Uterus (tissue), 2 donors: ENCODE results near the gene ATP11A.
"Not testable (repeated sequence)": the region's sequence is repeated elsewhere in the genome, so short reads cannot be mapped to it uniquely, and the experiment has no call there.

Experiments used
- POLR2A ChIP-seq, 2 donors: fragments of 450-650 bp; IDR thresholded peaks; one replicate each; pipeline ENCODE4 v1.6.1; 2016; ENCODE audit warnings: antibody characterized with exemption in 2 of 2, mild to moderate bottlenecking in 1 of 2, moderate library complexity in 1 of 2
- TF ChIP-seq, protein P1 (sequence below), 4 experiments: fragments of 200-600 bp in 2 of 4; fragments of 450-650 bp in 2 of 4; sonication (generic) in 2 of 4; IDR thresholded peaks; one replicate each; pipeline ENCODE4 v1.5.1; 2016 to 2019; ENCODE audit warnings: antibody characterized with exemption in 4 of 4, mild to moderate bottlenecking in 2 of 4, moderate library complexity in 1 of 4

DNA sequence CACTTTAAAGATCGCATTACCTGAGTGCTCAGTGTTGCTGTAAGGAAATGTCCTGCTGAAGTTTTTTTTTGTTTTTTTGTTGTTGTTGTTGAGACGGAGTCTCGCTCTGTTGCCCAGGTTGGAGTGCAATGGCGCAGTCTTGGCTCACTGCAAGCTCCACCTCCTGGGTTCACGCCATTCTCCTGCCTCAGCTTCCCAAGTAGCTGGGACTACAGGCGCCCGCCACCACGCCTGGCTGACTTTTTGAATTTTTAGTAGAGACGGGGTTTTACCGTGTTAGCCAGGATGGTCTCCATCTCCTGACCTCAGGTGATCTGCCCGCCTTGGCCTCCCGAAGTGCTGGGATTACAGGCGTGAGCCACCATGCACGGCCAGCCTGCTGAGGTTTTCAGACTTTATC lies 175.6 kb downstream of the ATP11A start:
- TF ChIP-seq, protein P1, sequence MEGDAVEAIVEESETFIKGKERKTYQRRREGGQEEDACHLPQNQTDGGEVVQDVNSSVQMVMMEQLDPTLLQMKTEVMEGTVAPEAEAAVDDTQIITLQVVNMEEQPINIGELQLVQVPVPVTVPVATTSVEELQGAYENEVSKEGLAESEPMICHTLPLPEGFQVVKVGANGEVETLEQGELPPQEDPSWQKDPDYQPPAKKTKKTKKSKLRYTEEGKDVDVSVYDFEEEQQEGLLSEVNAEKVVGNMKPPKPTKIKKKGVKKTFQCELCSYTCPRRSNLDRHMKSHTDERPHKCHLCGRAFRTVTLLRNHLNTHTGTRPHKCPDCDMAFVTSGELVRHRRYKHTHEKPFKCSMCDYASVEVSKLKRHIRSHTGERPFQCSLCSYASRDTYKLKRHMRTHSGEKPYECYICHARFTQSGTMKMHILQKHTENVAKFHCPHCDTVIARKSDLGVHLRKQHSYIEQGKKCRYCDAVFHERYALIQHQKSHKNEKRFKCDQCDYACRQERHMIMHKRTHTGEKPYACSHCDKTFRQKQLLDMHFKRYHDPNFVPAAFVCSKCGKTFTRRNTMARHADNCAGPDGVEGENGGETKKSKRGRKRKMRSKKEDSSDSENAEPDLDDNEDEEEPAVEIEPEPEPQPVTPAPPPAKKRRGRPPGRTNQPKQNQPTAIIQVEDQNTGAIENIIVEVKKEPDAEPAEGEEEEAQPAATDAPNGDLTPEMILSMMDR (IDR thresholded peaks at IDR 0.05), result not testable (repeated sequence)
- not testable (repeated sequence) for TF ChIP-seq POLR2A (IDR thresholded peaks at IDR 0.05)
